Astrocyte of the spinal cord (primary cell): ENCODE results near the gene FNBP1.

Source experiments
- DNase-seq: peaks from one replicate; pipeline ENCODE4 v3.0.0; 2011; ENCODE audit warnings: low read depth, low spot score
- H3K4me3 ChIP-seq: 2 replicates; pipeline ENCODE4 v1.5.1; 2011; ENCODE audit warnings: low read depth, mild to moderate bottlenecking, low read length, moderate library complexity
- in situ Hi-C: cut with HindIII; loops from 2 replicates; pipeline ENCODE4 v1.10.0; 2017; ENCODE audit warnings: low sequenced_read_pairs
- TF ChIP-seq, protein P1 (sequence below): IDR thresholded peaks from 2 replicates; pipeline ENCODE4 v1.5.1; 2012; ENCODE audit warnings: low read depth, mild to moderate bottlenecking, low read length, inconsistent platforms

FNBP1 gene

DNA sequence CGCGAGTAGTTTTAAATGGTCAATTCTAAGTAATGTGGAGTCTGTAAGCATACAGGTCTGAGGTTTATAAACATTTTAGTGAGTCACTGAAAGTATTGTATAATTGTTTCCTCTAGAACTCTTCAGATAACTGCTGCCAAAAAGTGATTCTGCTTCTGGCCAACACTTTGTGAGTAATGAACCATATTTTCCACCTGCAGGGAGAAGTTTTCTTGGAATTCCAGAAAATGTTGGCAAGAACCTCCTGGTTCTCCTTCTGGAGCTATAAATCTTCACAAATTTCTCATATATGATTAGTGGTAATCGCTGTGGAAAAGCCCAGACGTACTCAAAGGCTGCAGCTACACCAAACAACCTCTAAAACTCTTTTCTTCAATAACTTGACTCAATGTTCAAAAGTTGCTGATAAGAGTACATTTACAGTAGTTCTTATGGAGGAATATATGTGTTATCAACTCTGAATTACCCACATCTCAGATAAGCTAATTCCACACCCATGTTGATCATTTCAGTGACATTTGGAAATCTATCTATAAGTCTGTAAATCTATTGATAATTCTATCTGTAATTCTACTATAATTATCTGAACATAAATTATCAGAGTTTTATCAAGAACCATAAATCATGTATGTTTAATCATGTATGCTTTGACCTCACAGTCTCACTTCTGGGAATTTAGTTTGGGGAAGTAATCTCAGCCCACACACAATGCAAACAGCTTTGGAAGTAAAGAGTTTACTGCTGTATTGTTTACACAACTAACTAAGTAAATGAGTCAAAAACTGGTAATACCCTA, 74.1 kb downstream of the FNBP1 start:
- no peak overlapping the region for H3K4me3 ChIP-seq
- TF ChIP-seq, protein P1, sequence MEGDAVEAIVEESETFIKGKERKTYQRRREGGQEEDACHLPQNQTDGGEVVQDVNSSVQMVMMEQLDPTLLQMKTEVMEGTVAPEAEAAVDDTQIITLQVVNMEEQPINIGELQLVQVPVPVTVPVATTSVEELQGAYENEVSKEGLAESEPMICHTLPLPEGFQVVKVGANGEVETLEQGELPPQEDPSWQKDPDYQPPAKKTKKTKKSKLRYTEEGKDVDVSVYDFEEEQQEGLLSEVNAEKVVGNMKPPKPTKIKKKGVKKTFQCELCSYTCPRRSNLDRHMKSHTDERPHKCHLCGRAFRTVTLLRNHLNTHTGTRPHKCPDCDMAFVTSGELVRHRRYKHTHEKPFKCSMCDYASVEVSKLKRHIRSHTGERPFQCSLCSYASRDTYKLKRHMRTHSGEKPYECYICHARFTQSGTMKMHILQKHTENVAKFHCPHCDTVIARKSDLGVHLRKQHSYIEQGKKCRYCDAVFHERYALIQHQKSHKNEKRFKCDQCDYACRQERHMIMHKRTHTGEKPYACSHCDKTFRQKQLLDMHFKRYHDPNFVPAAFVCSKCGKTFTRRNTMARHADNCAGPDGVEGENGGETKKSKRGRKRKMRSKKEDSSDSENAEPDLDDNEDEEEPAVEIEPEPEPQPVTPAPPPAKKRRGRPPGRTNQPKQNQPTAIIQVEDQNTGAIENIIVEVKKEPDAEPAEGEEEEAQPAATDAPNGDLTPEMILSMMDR: no peak
- in situ Hi-C loops: no loop called here
- DNase-seq: peak; percentile 89

DNA sequence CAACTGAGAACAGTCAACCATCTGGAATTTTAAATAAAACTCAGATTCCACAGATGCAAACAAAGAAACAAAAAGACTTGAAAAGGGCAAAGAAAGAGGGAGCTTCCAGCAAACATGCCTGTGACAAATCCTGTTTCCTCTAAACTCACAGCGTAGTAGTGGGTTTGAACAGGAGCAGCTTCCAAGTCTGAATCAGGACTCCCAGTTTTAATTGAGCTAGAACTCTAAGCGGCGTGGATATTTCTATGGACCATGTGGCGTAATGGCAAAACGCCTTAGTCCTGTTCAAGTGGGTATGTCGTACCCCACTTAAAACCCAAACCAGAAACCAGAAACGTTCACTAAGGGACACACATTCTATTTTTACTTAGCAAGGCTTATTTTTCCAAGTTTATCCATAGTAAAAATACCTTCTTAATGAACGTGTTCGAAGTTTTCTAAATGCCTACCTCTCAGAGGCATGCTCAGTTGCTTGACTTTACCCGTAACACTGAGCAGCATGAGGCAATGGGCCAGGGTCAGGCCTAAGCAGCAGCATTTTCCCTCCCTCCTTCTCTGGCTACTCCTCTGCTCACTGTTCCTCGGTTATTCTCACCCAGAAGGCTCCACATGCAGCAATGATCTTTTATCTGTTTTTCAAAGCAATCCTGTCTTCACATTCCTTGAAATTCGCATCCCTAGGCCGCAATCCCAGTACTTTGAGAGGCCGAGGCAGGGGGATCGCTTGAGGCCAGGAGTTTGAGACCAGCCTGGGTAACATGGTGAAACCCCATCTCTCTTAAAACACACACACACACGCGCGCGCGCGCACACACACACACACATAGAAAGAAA, 77.9 kb downstream of the FNBP1 start:
- TF ChIP-seq, protein P1: no peak
- DNase-seq: peak; percentile 82
- in situ Hi-C loops: no loop called here
- no peak overlapping the region for H3K4me3 ChIP-seq

DNA sequence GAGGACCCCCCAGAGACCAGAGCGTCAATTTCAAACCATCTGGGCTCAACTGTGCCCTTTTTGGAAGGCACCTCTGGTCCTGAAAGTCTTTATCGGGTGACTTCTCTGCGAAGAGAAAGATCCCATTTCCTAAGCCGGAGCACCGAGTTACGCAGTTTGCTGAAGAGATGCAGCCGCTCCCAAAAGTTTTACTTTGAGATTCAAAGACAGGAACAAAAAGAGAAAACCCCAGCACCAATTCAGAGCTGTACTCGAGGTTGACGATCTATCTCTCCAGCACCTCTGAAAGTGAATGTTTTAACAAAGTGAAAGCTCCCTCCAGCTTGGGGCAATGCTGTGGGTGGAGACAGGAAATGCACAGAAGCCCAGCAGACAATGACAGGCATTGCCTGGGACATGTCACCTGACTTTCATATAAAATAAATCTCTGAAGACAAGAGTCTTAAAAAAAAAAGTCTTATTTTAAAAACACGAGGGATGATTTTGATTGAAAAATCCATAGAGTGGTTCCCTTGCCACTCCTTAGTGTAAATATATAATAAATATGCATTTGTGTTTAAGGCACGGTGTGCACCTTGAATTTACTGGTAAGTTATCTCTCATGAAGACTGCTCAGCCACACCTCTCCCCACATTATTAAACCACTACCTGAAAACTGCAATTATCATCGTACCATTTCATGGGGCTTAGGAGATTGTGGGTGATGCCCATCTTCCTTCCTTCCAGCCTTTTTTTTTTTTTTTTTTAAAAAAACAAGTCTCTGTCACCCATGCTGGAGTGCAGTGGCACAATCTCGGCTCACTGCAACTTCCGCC, 79.9 kb downstream of the FNBP1 start:
- peak; percentile 59 for DNase-seq
- in situ Hi-C loops: no loop called here
- TF ChIP-seq, protein P1: no peak
- peak overlapping the region; percentile 30 for H3K4me3 ChIP-seq

DNA sequence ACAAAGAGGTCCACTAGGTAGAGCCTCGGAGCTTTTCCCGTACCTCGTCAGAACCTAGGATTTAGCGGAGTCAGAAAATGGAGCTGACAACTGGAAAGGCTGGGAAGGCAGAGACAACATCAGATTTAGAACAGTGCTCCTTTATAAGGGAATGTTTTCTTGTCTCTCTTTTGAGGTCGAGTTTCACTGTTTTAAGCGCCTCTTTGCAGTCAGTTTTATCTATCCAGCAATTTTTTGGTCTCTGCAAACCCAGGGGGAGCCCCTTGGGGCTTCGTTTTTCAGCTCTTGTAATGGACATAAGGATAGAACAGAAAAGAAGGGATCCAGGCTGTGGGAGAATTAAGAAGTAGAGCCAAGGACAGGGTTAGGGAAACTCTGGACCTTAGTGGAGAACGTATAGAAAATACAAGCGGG, 80.5 kb downstream of the FNBP1 start:
- TF ChIP-seq, protein P1: no peak
- in situ Hi-C loops: no loop called here
- H3K4me3 ChIP-seq: peak overlapping the region; percentile 30
- no peak for DNase-seq

DNA sequence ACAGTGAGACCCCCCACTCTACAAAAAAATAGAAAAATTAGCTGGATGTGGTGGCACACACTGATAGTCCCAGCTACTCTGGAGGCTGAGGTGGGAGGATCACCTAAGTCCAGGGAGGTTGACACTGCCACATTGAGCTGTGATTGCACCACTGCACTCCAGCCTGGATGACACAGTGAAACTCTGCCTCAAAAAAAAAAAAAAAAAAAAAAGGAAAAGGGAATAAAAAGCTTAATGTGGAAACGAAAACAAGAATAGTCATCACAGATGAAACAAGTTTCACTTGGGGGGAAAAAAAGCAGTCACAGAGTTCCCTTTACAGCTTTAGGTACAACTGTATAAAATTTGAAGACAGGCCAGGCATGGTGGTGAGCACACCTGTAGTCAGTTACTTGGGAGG, 84.2 kb downstream of the FNBP1 start:
- TF ChIP-seq, protein P1: no peak
- no peak overlapping the region for H3K4me3 ChIP-seq
- in situ Hi-C loops: no loop called here
- no peak for DNase-seq
